ENCODE data around the gene CCL18.

Gene CCL18

GRCh38 chr17:36030956-36031355, 33.1 kb upstream of the CCL18 start:
- Histone ChIP-seq H3K9me3 (ENCODE audit: low read depth, low read length) (no peaks in the 10 kb centered on the region), H3K9ac (ENCODE audit: insufficient read length) (no peak overlapping the region), H3K27ac (no peak overlapping the region), H3K36me3 (ENCODE audit: insufficient read depth, low read length) (no peaks in the 10 kb centered on the region), H3K4me3 (no peak overlapping the region)
- TF ChIP-seq POLR2AphosphoS5 (IDR thresholded peaks at IDR 0.05; ENCODE audit: borderline replicate concordance, low read depth, low read length) = no peak
- TF ChIP-seq FOXP2 (optimal IDR thresholded peaks at IDR 0.05; ENCODE audit: control extremely low read depth, extremely low read length, insufficient read depth) = no peak
- TF ChIP-seq EZH2 (IDR thresholded peaks at IDR 0.05) = no peak
- DNase-seq (ENCODE audit: low read depth, low spot score) = no peak

GRCh38 chr17:36034127-36034526, 29.9 kb upstream of the CCL18 start:
- Histone ChIP-seq H3K27ac (no peak overlapping the region), H3K9me3 (ENCODE audit: low read depth, low read length) (no peaks in the 10 kb centered on the region), H3K9ac (ENCODE audit: insufficient read length) (no peak overlapping the region), H3K36me3 (ENCODE audit: insufficient read depth, low read length) (no peaks in the 10 kb centered on the region), H3K4me3 (no peak overlapping the region)
- TF ChIP-seq POLR2AphosphoS5 (IDR thresholded peaks at IDR 0.05; ENCODE audit: borderline replicate concordance, low read depth, low read length) (no peak), FOXP2 (optimal IDR thresholded peaks at IDR 0.05; ENCODE audit: control extremely low read depth, extremely low read length, insufficient read depth) (no peak), EZH2 (IDR thresholded peaks at IDR 0.05) (no peak)
- DNase-seq (ENCODE audit: low read depth, low spot score) = no peak

- no peak overlapping the region for H3K4me3 ChIP-seq
- H3K36me3 ChIP-seq (ENCODE audit: insufficient read depth, low read length) = no peaks in the 10 kb centered on the region
- H3K9me3 ChIP-seq (ENCODE audit: low read depth, low read length) = no peaks in the 10 kb centered on the region
- H3K9ac ChIP-seq (ENCODE audit: insufficient read length) = no peak overlapping the region
- TF ChIP-seq EZH2 (IDR thresholded peaks at IDR 0.05) (no peak), FOXP2 (optimal IDR thresholded peaks at IDR 0.05; ENCODE audit: control extremely low read depth, extremely low read length, insufficient read depth) (no peak), POLR2AphosphoS5 (IDR thresholded peaks at IDR 0.05; ENCODE audit: borderline replicate concordance, low read depth, low read length) (no peak)
- H3K27ac ChIP-seq = no peak overlapping the region
- DNase-seq (ENCODE audit: low read depth, low spot score) = no peak
Measured at GRCh38 chr17:36036235-36036634, 27.8 kb upstream of the CCL18 start.

- Histone ChIP-seq H3K9ac (ENCODE audit: insufficient read length) (no peak overlapping the region), H3K36me3 (ENCODE audit: insufficient read depth, low read length) (no peaks in the 10 kb centered on the region), H3K4me3 (no peak overlapping the region), H3K27ac (no peak overlapping the region), H3K9me3 (ENCODE audit: low read depth, low read length) (no peaks in the 10 kb centered on the region)
- no peak for TF ChIP-seq FOXP2 (optimal IDR thresholded peaks at IDR 0.05; ENCODE audit: control extremely low read depth, extremely low read length, insufficient read depth)
- DNase-seq (ENCODE audit: low read depth, low spot score) = no peak
Measured at GRCh38 chr17:36048066-36048465, 16.0 kb upstream of the CCL18 start.

- DNase-seq (ENCODE audit: low read depth, low spot score) = no peak
- no peaks in the 10 kb centered on the region for H3K9me3 ChIP-seq (ENCODE audit: low read depth, low read length)
- no peak overlapping the region for H3K4me3 ChIP-seq
- H3K36me3 ChIP-seq (ENCODE audit: insufficient read depth, low read length) = no peaks in the 10 kb centered on the region
- H3K27ac ChIP-seq = no peak overlapping the region
- no peak overlapping the region for H3K9ac ChIP-seq (ENCODE audit: insufficient read length)
- no peak for TF ChIP-seq POLR2AphosphoS5 (IDR thresholded peaks at IDR 0.05; ENCODE audit: borderline replicate concordance, low read depth, low read length)
- no peak for TF ChIP-seq EZH2 (IDR thresholded peaks at IDR 0.05)
- TF ChIP-seq FOXP2 (optimal IDR thresholded peaks at IDR 0.05; ENCODE audit: control extremely low read depth, extremely low read length, insufficient read depth) = no peak
Measured at GRCh38 chr17:36049643-36050042, 14.4 kb upstream of the CCL18 start.

- no peak for DNase-seq (ENCODE audit: low read depth, low spot score)
- TF ChIP-seq POLR2AphosphoS5 (IDR thresholded peaks at IDR 0.05; ENCODE audit: borderline replicate concordance, low read depth, low read length) = no peak
- no peak for TF ChIP-seq EZH2 (IDR thresholded peaks at IDR 0.05)
- no peak for TF ChIP-seq FOXP2 (optimal IDR thresholded peaks at IDR 0.05; ENCODE audit: control extremely low read depth, extremely low read length, insufficient read depth)
Measured at GRCh38 chr17:36055171-36055570, 8.9 kb upstream of the CCL18 start.

GRCh38 chr17:36055921-36056520, 8.1 kb upstream of the CCL18 start:
- Histone ChIP-seq H3K9me3 (ENCODE audit: low read depth, low read length) (no peaks in the 10 kb centered on the region), H3K27ac (no peak overlapping the region), H3K9ac (ENCODE audit: insufficient read length) (no peak overlapping the region), H3K4me3 (no peak overlapping the region), H3K36me3 (ENCODE audit: insufficient read depth, low read length) (no peaks in the 10 kb centered on the region)
- no peak for DNase-seq (ENCODE audit: low read depth, low spot score)
- no peak for TF ChIP-seq POLR2AphosphoS5 (IDR thresholded peaks at IDR 0.05; ENCODE audit: borderline replicate concordance, low read depth, low read length)
- TF ChIP-seq EZH2 (IDR thresholded peaks at IDR 0.05) = no peak
- TF ChIP-seq FOXP2 (optimal IDR thresholded peaks at IDR 0.05; ENCODE audit: control extremely low read depth, extremely low read length, insufficient read depth) = no peak

More at GRCh38 chr17:36055171-36055570, 8.9 kb upstream of the CCL18 start:
- no peaks in the 10 kb centered on the region for H3K36me3 ChIP-seq (ENCODE audit: insufficient read depth, low read length)
- no peak overlapping the region for H3K27ac ChIP-seq
- no peaks in the 10 kb centered on the region for H3K9me3 ChIP-seq (ENCODE audit: low read depth, low read length)
- H3K9ac ChIP-seq (ENCODE audit: insufficient read length) = no peak overlapping the region
- H3K4me3 ChIP-seq = no peak overlapping the region

GRCh38 chr17:36057911-36058310, 6.2 kb upstream of the CCL18 start:
- Histone ChIP-seq H3K36me3 (ENCODE audit: insufficient read depth, low read length) (no peaks in the 10 kb centered on the region), H3K9ac (ENCODE audit: insufficient read length) (no peak overlapping the region), H3K4me3 (no peak overlapping the region), H3K27ac (no peak overlapping the region), H3K9me3 (ENCODE audit: low read depth, low read length) (no peaks in the 10 kb centered on the region)
- TF ChIP-seq EZH2 (IDR thresholded peaks at IDR 0.05) (no peak), POLR2AphosphoS5 (IDR thresholded peaks at IDR 0.05; ENCODE audit: borderline replicate concordance, low read depth, low read length) (no peak), FOXP2 (optimal IDR thresholded peaks at IDR 0.05; ENCODE audit: control extremely low read depth, extremely low read length, insufficient read depth) (no peak)
- DNase-seq (ENCODE audit: low read depth, low spot score) = no peak

- no peak overlapping the region for H3K4me3 ChIP-seq
- no peak for TF ChIP-seq FOXP2 (optimal IDR thresholded peaks at IDR 0.05; ENCODE audit: control extremely low read depth, extremely low read length, insufficient read depth)
- TF ChIP-seq EZH2 (IDR thresholded peaks at IDR 0.05) = no peak
- no peak for TF ChIP-seq POLR2AphosphoS5 (IDR thresholded peaks at IDR 0.05; ENCODE audit: borderline replicate concordance, low read depth, low read length)
- no peak overlapping the region for H3K9ac ChIP-seq (ENCODE audit: insufficient read length)
- H3K27ac ChIP-seq = no peak overlapping the region
- no peaks in the 10 kb centered on the region for H3K36me3 ChIP-seq (ENCODE audit: insufficient read depth, low read length)
- H3K9me3 ChIP-seq (ENCODE audit: low read depth, low read length) = no peaks in the 10 kb centered on the region
- no peak for DNase-seq (ENCODE audit: low read depth, low spot score)
Measured at GRCh38 chr17:36059406-36059805, 4.7 kb upstream of the CCL18 start.
